OCI-LY3 (cell line): Measurements from ENCODE around the gene SKA2.
"Not testable (repeated sequence)": the region's sequence is repeated elsewhere in the genome, so short reads cannot be mapped to it uniquely, and the experiment has no call there.

Experiments
- EZH2phosphoT487 ChIP-seq: fragments of 200-600 bp; shearing (Covaris generic); IDR thresholded peaks from 2 replicates; pipeline ENCODE4 v1.6.1; 2018; ENCODE audit warnings: antibody characterized with exemption, mixed run types, low read depth
- TF ChIP-seq, protein P1 (sequence below): fragments of 200-600, 300-600 bp; sonication (generic); IDR thresholded peaks from 2 replicates; pipeline ENCODE4 v1.5.1; 2014; ENCODE audit warnings: antibody characterized with exemption, low read length, low read depth

DNA sequence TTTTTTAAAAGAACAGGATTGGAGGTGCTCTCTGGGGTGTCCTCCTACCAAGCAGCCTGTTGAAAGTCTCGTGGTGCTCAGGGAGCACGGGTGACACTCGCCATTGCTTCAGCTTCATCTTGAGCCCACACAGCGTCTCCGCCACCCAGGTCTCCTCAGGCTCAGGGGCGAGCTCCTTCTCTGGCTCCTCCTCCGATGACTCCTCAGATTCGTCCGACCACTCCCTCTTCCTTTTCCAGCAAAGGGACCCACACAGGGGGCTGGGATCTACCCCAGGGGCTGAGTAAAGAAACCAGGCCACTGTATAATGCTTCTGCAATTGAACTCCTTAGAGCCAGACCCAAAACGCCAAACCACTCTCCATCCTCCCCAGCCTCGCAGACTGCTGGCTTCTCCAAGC is 24.6 kb upstream of the SKA2 start:
- TF ChIP-seq, protein P1, sequence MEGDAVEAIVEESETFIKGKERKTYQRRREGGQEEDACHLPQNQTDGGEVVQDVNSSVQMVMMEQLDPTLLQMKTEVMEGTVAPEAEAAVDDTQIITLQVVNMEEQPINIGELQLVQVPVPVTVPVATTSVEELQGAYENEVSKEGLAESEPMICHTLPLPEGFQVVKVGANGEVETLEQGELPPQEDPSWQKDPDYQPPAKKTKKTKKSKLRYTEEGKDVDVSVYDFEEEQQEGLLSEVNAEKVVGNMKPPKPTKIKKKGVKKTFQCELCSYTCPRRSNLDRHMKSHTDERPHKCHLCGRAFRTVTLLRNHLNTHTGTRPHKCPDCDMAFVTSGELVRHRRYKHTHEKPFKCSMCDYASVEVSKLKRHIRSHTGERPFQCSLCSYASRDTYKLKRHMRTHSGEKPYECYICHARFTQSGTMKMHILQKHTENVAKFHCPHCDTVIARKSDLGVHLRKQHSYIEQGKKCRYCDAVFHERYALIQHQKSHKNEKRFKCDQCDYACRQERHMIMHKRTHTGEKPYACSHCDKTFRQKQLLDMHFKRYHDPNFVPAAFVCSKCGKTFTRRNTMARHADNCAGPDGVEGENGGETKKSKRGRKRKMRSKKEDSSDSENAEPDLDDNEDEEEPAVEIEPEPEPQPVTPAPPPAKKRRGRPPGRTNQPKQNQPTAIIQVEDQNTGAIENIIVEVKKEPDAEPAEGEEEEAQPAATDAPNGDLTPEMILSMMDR = not testable (repeated sequence)
- not testable (repeated sequence) for TF ChIP-seq EZH2phosphoT487
